HepG2 (cell line): ENCODE data around the gene VGLL4. TPM values are rescaled to one million over a fixed set of nuclear protein-coding genes. Genes with fewer than 3 reads are reported as not detected.

ENCODE experiments used
- ATAC-seq: fragments of 200-7000 bp; cut with Tn5 transposase; 3 replicates; pipeline ENCODE4 v1.9.1; 2020; ENCODE audit warnings: mild to moderate bottlenecking, moderate library complexity
- BruUV-seq: library from RNA; stranded (reverse); fragments of 400-500 nt; replicated peaks from 2 replicates; lab custom pipeline; 2021; lab: Mats Ljungman, UMichigan
- CTCF ChIA-PET: fragments of 300-600 bp; formaldehyde crosslinking; extraction: SDS; loops from one replicate; lab custom pipeline; 2021; ENCODE audit warnings: low total read pairs, inconsistent platforms, low intra/inter-chr PET ratio; lab: Yijun Ruan, JAX
- POLR2A ChIA-PET: fragments of 350-600 bp; sonication (Branson Sonifier 250); formaldehyde crosslinking; loops from one replicate; lab custom pipeline; 2020; ENCODE audit warnings: antibody characterized with exemption, inconsistent platforms; lab: Yijun Ruan, JAX
- DNase-seq: peaks from one replicate; pipeline ENCODE4 v3.0.0-alpha.2; 2015; ENCODE audit warnings: low spot score
- FAIRE-seq: peaks from 3 replicates; lab custom pipeline; 2011; peaks lifted over from hg19 to GRCh38; lab: Jason Lieb, UNC
- H2AFZ ChIP-seq: one replicate; pipeline ENCODE4 v1.6.1; 2011; ENCODE audit warnings: low read length, inconsistent platforms
- H3K27ac ChIP-seq: fragments of 300-600 bp; 3 replicates; pipeline ENCODE4 v1.8.0; 2011; ENCODE audit warnings: mixed run types, mild to moderate bottlenecking, mixed read lengths, low read length, inconsistent platforms; ENCODE audit not compliant: insufficient read depth; ENCODE audit errors: extremely low read length
- H3K27me3 ChIP-seq, 2 experiments: fragments of 200-600 bp in 1 of 2; 2 replicates in 1 of 2; 3 replicates in 1 of 2; pipeline versions ENCODE4 v1.6.0 to v1.8.0; 2011; ENCODE audit warnings: low read length in 2 of 2, mild to moderate bottlenecking in 2 of 2, moderate library complexity in 2 of 2, inconsistent platforms in 1 of 2; ENCODE audit not compliant: insufficient read depth in 2 of 2, control insufficient read depth in 1 of 2
- H3K36me3 ChIP-seq, 2 experiments: fragments of 200-600 bp in 1 of 2; replicated peaks in 1 of 2; 2 replicates in 1 of 2; 3 replicates in 1 of 2; pipeline versions ENCODE4 v1.5.1 to v1.8.0; 2011; ENCODE audit warnings: low read length in 2 of 2, inconsistent platforms in 1 of 2; ENCODE audit not compliant: insufficient read depth in 2 of 2, control insufficient read depth in 1 of 2
- H3K4me1 ChIP-seq: 2 replicates; pipeline ENCODE4 v1.5.1; 2012; ENCODE audit warnings: low read length, inconsistent platforms; ENCODE audit not compliant: insufficient read depth
- H3K4me2 ChIP-seq: 2 replicates; pipeline ENCODE4 v1.6.0; 2011; ENCODE audit warnings: low read depth, low read length, inconsistent platforms
- H3K4me3 ChIP-seq, 3 experiments: fragments of 200-600 bp in 1 of 3; sonication (generic), shearing (Covaris generic) in 1 of 3; replicated peaks in 1 of 3; 2 replicates each; pipeline ENCODE4 v1.5.1; 2011 to 2016; ENCODE audit warnings: low read length in 3 of 3, inconsistent platforms in 2 of 3, low read depth in 2 of 3, mild to moderate bottlenecking in 2 of 3, control low read depth in 1 of 3, mixed read lengths in 1 of 3; ENCODE audit not compliant: insufficient read depth in 1 of 3
- H3K79me2 ChIP-seq: one replicate; pipeline ENCODE4 v1.6.1; 2011; ENCODE audit warnings: low read length, inconsistent platforms; ENCODE audit not compliant: insufficient read depth
- H3K9ac ChIP-seq: 2 replicates; pipeline ENCODE4 v1.6.0; 2011; ENCODE audit warnings: mild to moderate bottlenecking, low read depth, low read length, inconsistent platforms; ENCODE audit not compliant: insufficient read depth
- H3K9me3 ChIP-seq: 2 replicates; pipeline ENCODE4 v1.5.1; 2012; ENCODE audit warnings: mild to moderate bottlenecking, low read length
- H4K20me1 ChIP-seq: 2 replicates; pipeline ENCODE4 v1.6.0; 2011; ENCODE audit warnings: inconsistent platforms, mild to moderate bottlenecking, low read length, moderate library complexity; ENCODE audit not compliant: insufficient read depth
- HOXD1 ChIP-seq: sonication (generic); formaldehyde crosslinking; IDR thresholded peaks from 2 replicates; pipeline ENCODE4 v1.5.0; 2020; ENCODE audit warnings: missing genetic modification reagents
- IKZF4 ChIP-seq: sonication (generic); formaldehyde crosslinking; IDR thresholded peaks from 2 replicates; pipeline ENCODE4 v1.5.1; 2020; ENCODE audit warnings: borderline replicate concordance, mild to moderate bottlenecking, low read depth, missing genetic modification reagents; ENCODE audit errors: not compliant biosample characterization
- KAT8 ChIP-seq: IDR thresholded peaks from 2 replicates; pipeline ENCODE4 v1.6.1; 2016; ENCODE audit warnings: missing genetic modification reagents, missing compliant biosample characterization
- KLF15 ChIP-seq: sonication (generic); formaldehyde crosslinking; IDR thresholded peaks from 2 replicates; pipeline ENCODE4 v1.8.1; 2023; ENCODE audit warnings: borderline replicate concordance, mild to moderate bottlenecking, inconsistent platforms, missing genetic modification reagents, mixed read lengths
- MXD4 ChIP-seq: IDR thresholded peaks from 2 replicates; pipeline ENCODE4 v1.6.1; 2016; ENCODE audit warnings: mild to moderate bottlenecking, missing biosample characterization, missing genetic modification reagents
- NCOR1 ChIP-seq: fragments of 200-600 bp; sonication (generic); IDR thresholded peaks from 2 replicates; pipeline ENCODE4 v1.7.0; 2017; ENCODE audit warnings: antibody characterized with exemption, low read length, borderline replicate concordance
- NR1H2 ChIP-seq: sonication (generic); formaldehyde crosslinking; IDR thresholded peaks from 2 replicates; pipeline ENCODE4 v1.8.1; 2022; ENCODE audit warnings: low read depth, missing genetic modification reagents, borderline replicate concordance
- SATB2 ChIP-seq: sonication (generic); formaldehyde crosslinking; IDR thresholded peaks from 2 replicates; pipeline ENCODE4 v1.5.0; 2020; ENCODE audit warnings: missing genetic modification reagents
- ZNF614 ChIP-seq: IDR thresholded peaks from 2 replicates; pipeline ENCODE4 v1.6.1; 2018; ENCODE audit warnings: missing biosample characterization, missing genetic modification reagents, inconsistent platforms, borderline replicate concordance
- ZNF674 ChIP-seq: sonication (generic); formaldehyde crosslinking; IDR thresholded peaks from 2 replicates; pipeline ENCODE4 v1.5.0; 2020; ENCODE audit warnings: low read depth, mild to moderate bottlenecking, missing genetic modification reagents
- WGBS: methylation state at CpG from one replicate; pipeline ENCODE4 v1.1.6; 2017; ENCODE audit warnings: low lambda C conversion rate; 5-methylcytosine and 5-hydroxymethylcytosine counted together
- in situ Hi-C: cut with HindIII; loops from 2 replicates; pipeline ENCODE4 v1.10.0; 2017; ENCODE audit warnings: low pct_unique_long_range_greater_than_20kb; ENCODE audit not compliant: extremely low pct_ligation_motif_present
- intact Hi-C: fragments of 100-400 bp; cut with micrococcal nuclease; formaldehyde crosslinking; loops from one replicate; pipeline ENCODE4 v1.10.0; 2022; ENCODE audit not compliant: unreplicated experiment
- polyA plus RNA-seq, 8 experiments: library from polyadenylated mRNA; depleted of rRNA in 3 of 8; stranded (reverse) in 7 of 8; unstranded in 1 of 8; fragments of >200 nt; fragmentation: Illumina TruSeq in 4 of 8; extraction: Trizol in 4 of 8; gene quantifications; 2 replicates each; pipeline versions ENCODE4 v1.2.1 to v1.2.3, GENCODE V29; 2011 to 2016; ENCODE audit warnings: low read depth in 4 of 8, missing spikeins in 1 of 8, mixed read lengths in 1 of 8; ENCODE audit not compliant: insufficient read depth in 1 of 8
- total RNA-seq, 5 experiments: library from RNA; depleted of rRNA; stranded (reverse); fragments of >200 nt; fragmentation: Illumina TruSeq; extraction: Trizol; gene quantifications; 2 replicates each; pipeline ENCODE4 v1.2.3, GENCODE V29; 2016; ENCODE audit warnings: low read depth in 1 of 5
- TF ChIP-seq, protein P1 (sequence below): sonication (generic); formaldehyde crosslinking; conservative IDR thresholded peaks from 2 replicates; pipeline ENCODE4 v1.4.0; 2020; ENCODE audit warnings: mild to moderate bottlenecking, missing genetic modification reagents, moderate library complexity
- TF ChIP-seq, protein P2 (sequence below): sonication (generic); formaldehyde crosslinking; IDR thresholded peaks from 2 replicates; pipeline ENCODE4 v1.4.0; 2020; ENCODE audit warnings: missing genetic modification reagents; ENCODE audit errors: not compliant biosample characterization
- TF ChIP-seq, protein P3 (sequence below): sonication (generic); formaldehyde crosslinking; IDR thresholded peaks from 2 replicates; pipeline ENCODE4 v1.4.0; 2020; ENCODE audit warnings: missing genetic modification reagents
- TF ChIP-seq, protein P4 (sequence below): sonication (generic); formaldehyde crosslinking; IDR thresholded peaks from 2 replicates; pipeline ENCODE4 v1.4.0; 2020; ENCODE audit warnings: mild to moderate bottlenecking, missing genetic modification reagents

VGLL4 gene
- total and polyA plus RNA-seq, 2 of the 13 experiments (the other 11 are each of a cell fraction or from before 2014, with no cell fraction given), result 23.2 to 39.0 TPM

DNA sequence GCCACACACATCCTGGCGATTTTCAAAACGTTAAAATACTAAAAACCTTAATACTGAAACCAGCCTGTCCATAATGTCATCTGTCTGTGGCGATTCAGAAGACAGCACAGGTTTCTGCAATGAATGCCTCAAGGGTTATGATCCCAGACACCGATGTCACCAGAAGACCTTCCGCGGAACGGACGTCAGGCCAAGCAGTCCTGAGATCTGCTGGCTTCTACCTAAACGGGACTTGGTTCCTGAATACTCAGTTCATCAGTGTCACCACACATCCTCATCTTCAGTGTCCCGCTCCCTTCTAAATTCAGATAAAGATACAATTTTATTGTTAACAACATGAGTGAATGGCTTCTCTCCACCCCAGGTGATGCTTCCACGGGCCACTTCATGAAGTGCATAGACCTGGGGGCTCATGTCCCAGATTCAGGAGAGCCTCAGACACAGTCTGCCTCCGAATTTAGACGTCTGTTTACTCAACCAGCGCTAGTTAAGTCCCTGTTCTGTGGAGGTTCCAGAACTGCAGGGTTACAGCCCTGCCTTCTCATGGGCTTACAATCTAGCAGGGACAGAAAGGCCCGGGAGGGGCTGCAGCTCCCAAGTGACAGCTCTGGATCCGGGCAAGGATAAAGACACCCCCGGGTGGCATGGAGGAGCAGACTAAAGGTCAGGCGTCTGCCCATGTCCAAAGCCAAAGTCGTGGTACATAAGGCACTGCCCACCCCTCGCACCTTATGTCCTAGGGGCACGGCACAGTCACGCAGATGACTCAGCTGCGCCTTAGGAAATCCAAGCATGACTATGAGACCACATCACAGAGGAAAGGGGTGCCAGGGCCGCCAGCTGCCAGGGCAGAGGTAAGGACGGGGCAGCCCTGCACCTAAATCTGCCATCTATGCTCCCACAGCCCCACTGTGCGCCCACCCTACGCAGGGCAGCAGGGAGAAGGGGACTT, 75.9 kb downstream of the VGLL4 start:
- no peaks in the 10 kb centered on the region for H3K9me3 ChIP-seq
- no peak overlapping the region for H3K27ac ChIP-seq
- intact Hi-C loops, result no loop called here
- TF ChIP-seq, protein P1, sequence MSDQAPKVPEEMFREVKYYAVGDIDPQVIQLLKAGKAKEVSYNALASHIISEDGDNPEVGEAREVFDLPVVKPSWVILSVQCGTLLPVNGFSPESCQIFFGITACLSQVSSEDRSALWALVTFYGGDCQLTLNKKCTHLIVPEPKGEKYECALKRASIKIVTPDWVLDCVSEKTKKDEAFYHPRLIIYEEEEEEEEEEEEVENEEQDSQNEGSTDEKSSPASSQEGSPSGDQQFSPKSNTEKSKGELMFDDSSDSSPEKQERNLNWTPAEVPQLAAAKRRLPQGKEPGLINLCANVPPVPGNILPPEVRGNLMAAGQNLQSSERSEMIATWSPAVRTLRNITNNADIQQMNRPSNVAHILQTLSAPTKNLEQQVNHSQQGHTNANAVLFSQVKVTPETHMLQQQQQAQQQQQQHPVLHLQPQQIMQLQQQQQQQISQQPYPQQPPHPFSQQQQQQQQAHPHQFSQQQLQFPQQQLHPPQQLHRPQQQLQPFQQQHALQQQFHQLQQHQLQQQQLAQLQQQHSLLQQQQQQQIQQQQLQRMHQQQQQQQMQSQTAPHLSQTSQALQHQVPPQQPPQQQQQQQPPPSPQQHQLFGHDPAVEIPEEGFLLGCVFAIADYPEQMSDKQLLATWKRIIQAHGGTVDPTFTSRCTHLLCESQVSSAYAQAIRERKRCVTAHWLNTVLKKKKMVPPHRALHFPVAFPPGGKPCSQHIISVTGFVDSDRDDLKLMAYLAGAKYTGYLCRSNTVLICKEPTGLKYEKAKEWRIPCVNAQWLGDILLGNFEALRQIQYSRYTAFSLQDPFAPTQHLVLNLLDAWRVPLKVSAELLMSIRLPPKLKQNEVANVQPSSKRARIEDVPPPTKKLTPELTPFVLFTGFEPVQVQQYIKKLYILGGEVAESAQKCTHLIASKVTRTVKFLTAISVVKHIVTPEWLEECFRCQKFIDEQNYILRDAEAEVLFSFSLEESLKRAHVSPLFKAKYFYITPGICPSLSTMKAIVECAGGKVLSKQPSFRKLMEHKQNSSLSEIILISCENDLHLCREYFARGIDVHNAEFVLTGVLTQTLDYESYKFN (CRISPR knock-in tag), result no peak
- TF ChIP-seq SATB2 (no peak), KAT8 (CRISPR knock-in tag) (no peak), NCOR1 (no peak), ZNF614 (no peak), MXD4 (no peak), NR1H2 (no peak), ZNF674 (CRISPR knock-in tag) (no peak), IKZF4 (CRISPR knock-in tag) (no peak), HOXD1 (CRISPR knock-in tag) (no peak), KLF15 (CRISPR knock-in tag) (no peak)
- TF ChIP-seq, protein P2, sequence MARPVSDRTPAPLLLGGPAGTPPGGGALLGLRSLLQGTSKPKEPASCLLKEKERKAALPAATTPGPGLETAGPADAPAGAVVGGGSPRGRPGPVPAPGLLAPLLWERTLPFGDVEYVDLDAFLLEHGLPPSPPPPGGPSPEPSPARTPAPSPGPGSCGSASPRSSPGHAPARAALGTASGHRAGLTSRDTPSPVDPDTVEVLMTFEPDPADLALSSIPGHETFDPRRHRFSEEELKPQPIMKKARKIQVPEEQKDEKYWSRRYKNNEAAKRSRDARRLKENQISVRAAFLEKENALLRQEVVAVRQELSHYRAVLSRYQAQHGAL, result no peak
- TF ChIP-seq, protein P3, sequence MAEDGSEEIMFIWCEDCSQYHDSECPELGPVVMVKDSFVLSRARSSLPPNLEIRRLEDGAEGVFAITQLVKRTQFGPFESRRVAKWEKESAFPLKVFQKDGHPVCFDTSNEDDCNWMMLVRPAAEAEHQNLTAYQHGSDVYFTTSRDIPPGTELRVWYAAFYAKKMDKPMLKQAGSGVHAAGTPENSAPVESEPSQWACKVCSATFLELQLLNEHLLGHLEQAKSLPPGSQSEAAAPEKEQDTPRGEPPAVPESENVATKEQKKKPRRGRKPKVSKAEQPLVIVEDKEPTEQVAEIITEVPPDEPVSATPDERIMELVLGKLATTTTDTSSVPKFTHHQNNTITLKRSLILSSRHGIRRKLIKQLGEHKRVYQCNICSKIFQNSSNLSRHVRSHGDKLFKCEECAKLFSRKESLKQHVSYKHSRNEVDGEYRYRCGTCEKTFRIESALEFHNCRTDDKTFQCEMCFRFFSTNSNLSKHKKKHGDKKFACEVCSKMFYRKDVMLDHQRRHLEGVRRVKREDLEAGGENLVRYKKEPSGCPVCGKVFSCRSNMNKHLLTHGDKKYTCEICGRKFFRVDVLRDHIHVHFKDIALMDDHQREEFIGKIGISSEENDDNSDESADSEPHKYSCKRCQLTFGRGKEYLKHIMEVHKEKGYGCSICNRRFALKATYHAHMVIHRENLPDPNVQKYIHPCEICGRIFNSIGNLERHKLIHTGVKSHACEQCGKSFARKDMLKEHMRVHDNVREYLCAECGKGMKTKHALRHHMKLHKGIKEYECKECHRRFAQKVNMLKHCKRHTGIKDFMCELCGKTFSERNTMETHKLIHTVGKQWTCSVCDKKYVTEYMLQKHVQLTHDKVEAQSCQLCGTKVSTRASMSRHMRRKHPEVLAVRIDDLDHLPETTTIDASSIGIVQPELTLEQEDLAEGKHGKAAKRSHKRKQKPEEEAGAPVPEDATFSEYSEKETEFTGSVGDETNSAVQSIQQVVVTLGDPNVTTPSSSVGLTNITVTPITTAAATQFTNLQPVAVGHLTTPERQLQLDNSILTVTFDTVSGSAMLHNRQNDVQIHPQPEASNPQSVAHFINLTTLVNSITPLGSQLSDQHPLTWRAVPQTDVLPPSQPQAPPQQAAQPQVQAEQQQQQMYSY (CRISPR knock-in tag), result no peak
- TF ChIP-seq, protein P4, sequence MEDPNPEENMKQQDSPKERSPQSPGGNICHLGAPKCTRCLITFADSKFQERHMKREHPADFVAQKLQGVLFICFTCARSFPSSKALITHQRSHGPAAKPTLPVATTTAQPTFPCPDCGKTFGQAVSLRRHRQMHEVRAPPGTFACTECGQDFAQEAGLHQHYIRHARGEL, result no peak
- H3K36me3 ChIP-seq, result peaks cover 35 to 82% of the 10 kb centered on the region in 2 experiments; a peak in 4 of 5 replicates
- H3K4me1 ChIP-seq, result no peaks in the 10 kb centered on the region
- 97% methylated on average over 18 of the region's 27 CpGs for WGBS
- peaks cover 36% of the 10 kb centered on the region; the same call in 1 of the 2 replicates for H4K20me1 ChIP-seq
- no peak overlapping the region for H3K9ac ChIP-seq
- FAIRE-seq (no peak), ATAC-seq (no peak), DNase-seq (no peak)
- in situ Hi-C loops, result no loop called here
- ChIA-PET POLR2A (no interaction called here), CTCF (interaction anchor here (0.8 kb wide), 1 partner anchor 84 kb away, joined by 3 read pairs; no protein-coding TSS in a partner anchor)
- H2AFZ ChIP-seq, result no peak overlapping the region
- H3K4me3 ChIP-seq, result no peak overlapping the region
- H3K27me3 ChIP-seq, result no peaks in the 10 kb centered on the region
- no peak overlapping the region for H3K4me2 ChIP-seq
- peaks cover 65% of the 10 kb centered on the region for H3K79me2 ChIP-seq
- no TSS peak for BruUV-seq
